Measurements from ENCODE around the gene AFG3L2. TPM values are rescaled to one million over a fixed set of nuclear protein-coding genes. Genes with fewer than 3 reads are reported as not detected.

Gene AFG3L2
- total and polyA plus RNA-seq, 2 donors: 31.5 to 41.1 TPM

DNA sequence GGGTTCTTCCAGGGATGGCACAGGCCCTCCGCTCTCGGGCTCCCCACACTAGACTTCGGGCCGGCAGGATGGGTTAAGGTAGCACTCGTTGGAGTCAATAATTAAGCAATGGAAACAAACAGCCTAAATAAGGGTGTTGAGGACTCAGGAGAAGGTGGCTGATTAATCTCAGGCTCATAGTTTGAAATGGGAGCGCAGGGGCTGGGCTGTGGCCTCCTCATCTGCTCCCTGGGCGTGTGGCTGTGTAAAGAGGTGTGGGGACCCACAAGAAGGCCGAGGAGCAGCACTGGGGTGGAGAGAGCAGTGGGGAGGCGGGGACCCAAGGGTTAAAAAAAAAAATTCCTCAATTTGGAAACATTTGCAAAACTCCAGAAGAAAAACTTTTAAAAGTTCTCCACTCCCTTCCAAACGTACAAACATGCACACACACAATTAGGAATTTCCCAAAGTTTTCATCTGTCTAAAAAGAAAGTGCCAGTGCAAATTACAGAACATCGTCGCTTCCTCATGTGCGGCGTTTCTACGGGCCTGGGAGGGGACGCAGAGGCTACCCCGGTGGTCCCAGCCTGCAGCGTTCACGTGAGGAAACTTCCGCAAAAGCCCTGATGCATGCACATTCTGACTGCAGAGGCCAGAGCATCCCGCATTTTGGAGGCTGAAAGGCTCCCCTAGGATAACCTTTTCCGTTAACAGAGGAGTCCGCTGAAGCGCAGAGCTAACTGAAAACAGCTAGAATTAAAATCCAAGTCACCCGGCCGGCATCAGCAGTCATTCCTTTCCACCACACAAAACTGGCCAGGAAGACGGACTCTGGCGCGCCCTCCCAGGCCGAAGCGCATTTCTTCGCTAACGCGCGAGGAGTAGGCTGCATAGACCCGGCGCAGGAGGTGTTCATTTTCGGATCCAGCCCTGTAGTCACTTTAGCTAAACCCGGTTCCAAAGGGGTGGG is 70.0 kb downstream of the AFG3L2 start:
- Histone ChIP-seq H3K4me3 (ENCODE audit: low read depth, low read length) (peak overlapping the region; percentile 55), H3K4me1 (ENCODE audit: insufficient read depth) (peaks cover 5% of the 10 kb centered on the region), H3K36me3 (ENCODE audit: insufficient read depth) (no peaks in the 10 kb centered on the region), H3K27ac (ENCODE audit: low read depth) (peak overlapping the region; percentile 85)
- DNase-seq (ENCODE audit: extremely low spot score): no peak
- WGBS: 12% methylated on average over 39 of the region's 39 CpGs

GRCh38 chr18:12305930-12306629 is 70.9 kb downstream of the AFG3L2 start:
- Histone ChIP-seq H3K4me1 (ENCODE audit: insufficient read depth) (peaks cover 5% of the 10 kb centered on the region), H3K27ac (ENCODE audit: low read depth) (no peak overlapping the region), H3K4me3 (ENCODE audit: low read depth, low read length) (no peak overlapping the region), H3K36me3 (ENCODE audit: insufficient read depth) (no peaks in the 10 kb centered on the region)
- no peak for DNase-seq (ENCODE audit: extremely low spot score)
- 55% methylated on average over 25 of the region's 25 CpGs for WGBS

DNA sequence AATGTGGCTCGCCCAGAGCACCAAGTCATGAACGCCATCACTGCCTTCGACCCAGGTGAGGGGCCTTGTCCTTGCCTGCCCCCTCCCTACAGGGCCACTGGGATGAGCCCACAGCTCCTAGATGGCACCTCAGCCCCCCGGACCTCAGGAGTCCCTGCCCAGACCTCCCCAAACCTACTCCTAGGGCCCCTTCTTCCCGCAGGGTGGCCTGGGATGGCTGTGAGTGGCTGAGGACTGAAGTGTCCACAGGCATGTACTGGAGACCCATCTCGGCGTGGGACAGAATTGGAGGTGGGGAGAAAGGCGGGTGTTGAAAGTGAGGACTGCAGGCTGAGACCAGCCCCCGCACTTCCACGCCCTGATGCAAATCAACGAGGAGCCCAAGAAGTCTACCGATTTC is 71.8 kb downstream of the AFG3L2 start:
- Histone ChIP-seq H3K36me3 (ENCODE audit: insufficient read depth) (no peaks in the 10 kb centered on the region), H3K4me1 (ENCODE audit: insufficient read depth) (peaks cover 3% of the 10 kb centered on the region), H3K27ac (ENCODE audit: low read depth) (no peak overlapping the region), H3K4me3 (ENCODE audit: low read depth, low read length) (no peak overlapping the region)
- no peak for DNase-seq (ENCODE audit: extremely low spot score)
- 81% methylated on average over 12 of the region's 12 CpGs for WGBS

DNA sequence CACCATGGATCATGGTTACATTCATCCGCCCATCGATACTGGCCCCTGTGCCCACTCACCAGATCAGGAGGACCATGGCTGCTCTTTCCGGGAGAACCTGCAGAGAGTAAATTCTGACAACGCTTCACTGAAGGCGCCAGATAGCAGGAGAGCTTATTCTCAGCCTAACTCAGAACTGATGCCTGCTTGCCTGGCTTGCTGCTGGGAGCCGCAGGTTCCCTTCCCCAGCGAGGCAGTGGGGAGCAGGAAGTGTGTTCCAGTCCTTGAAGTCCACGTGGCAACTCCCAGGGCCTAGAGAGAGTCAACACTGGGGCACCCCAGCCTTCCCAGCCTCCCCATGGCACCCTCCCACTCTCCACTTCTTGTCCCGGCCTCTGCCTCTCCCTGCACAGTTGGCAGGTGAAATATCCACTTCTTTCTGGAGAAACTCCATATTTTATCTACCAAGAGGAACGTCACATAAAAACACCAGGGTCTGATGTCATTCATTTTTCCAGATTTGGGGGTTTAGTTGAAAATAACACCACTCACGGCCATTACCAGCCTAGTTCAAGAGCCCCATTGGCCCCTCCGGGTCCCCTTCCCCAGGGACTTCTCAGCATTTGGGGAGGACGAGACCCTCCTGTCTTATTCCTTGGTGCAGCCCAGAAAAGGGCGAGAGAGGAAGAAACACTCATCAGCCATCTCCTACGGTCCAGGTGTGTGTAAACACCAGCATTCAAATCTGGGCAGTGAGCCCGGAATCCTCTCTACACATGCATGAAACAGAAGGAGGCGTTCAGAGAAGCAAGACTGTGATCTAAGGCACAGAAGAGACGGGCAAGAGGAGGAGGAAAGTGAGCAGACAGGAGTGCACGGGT is 72.4 kb downstream of the AFG3L2 start:
- no peak for DNase-seq (ENCODE audit: extremely low spot score)
- no peak overlapping the region for H3K4me3 ChIP-seq (ENCODE audit: low read depth, low read length)
- H3K36me3 ChIP-seq (ENCODE audit: insufficient read depth): no peaks in the 10 kb centered on the region
- WGBS: 68% methylated on average over 19 of the region's 19 CpGs
- H3K4me1 ChIP-seq (ENCODE audit: insufficient read depth): peaks cover 3% of the 10 kb centered on the region
- H3K27ac ChIP-seq (ENCODE audit: low read depth): no peak overlapping the region

DNA sequence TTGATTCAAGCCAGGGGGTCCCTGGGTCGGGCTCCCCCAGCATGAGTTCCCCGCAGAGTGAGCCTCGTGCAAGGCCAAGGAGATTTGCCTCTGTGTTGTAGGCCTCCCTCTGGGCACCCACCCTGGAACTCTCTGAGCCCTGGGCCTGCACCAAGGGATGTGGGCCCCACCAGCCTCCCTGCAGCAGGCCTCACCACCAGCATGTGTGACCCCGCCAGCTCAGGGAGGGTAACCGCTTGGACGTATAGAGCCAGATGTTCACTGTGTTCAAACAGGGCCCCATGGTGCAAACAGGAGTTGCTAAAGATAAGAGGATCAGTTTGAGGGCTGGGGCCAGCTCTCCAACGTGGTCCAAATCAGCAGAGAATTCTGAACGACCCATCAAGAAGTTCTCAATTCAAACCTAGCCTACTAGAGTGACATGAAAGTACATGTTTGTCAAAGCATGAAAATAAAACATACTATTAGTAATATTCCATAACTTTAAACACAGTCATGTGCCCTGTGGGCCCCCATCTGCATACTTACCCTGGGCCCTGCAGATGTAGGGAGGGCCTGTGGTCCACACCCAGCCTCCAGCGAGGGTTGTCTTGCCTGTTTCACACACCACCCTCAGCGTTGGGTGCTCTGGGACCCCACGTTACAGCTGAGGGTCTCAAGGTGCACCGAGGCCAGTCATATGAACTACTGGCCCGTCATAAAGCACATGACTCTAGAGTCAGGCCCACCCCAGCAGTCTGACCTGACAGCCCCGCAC is 74.5 kb downstream of the AFG3L2 start:
- 82% methylated on average over 14 of the region's 14 CpGs for whole genome bisulfite sequencing
- H3K36me3 ChIP-seq (ENCODE audit: insufficient read depth): no peaks in the 10 kb centered on the region
- DNase-seq (ENCODE audit: extremely low spot score): no peak
- H3K4me1 ChIP-seq (ENCODE audit: insufficient read depth): no peaks in the 10 kb centered on the region
- H3K4me3 ChIP-seq (ENCODE audit: low read depth, low read length): no peak overlapping the region
- H3K27ac ChIP-seq (ENCODE audit: low read depth): no peak overlapping the region

DNA sequence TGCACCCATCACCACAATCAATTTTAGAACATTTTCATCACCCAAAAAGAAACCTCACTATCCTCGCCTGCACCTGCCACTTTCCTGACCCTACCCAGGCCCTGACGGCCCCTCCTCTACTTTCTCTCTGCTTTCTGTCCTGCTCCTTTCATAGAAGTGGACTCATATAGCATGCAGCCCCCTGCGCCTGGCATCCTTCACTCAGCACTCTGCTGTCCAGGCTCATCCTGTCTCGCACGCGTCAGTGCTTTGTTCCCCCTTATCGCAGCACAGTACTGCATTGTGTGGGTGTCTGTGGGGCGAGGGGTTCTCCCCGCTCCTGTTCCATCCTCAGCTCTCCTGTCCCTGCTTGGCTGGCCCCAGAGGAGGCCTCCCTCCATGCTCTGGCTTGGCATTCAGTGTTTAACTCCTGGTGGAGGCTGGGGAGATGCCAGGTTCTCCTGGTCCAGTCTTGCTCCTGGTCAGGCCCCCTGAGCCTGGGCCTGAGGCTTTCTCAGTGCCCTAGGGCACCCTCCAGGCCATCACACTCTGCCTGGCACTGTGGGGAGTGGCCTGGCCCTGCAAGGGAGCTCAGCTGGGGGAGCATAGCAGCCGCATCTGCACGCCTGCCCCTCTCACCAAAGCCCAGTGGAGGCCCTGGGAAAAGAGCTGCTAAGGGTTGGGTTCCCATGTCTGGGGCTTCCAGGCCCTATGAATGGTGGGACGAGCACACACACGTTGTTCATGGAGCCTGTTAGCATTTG is 75.6 kb downstream of the AFG3L2 start:
- H3K4me3 ChIP-seq (ENCODE audit: low read depth, low read length): no peak overlapping the region
- no peak for DNase-seq (ENCODE audit: extremely low spot score)
- 79% methylated on average over 13 of the region's 13 CpGs for WGBS
- no peaks in the 10 kb centered on the region for H3K4me1 ChIP-seq (ENCODE audit: insufficient read depth)
- H3K36me3 ChIP-seq (ENCODE audit: insufficient read depth): no peaks in the 10 kb centered on the region
- H3K27ac ChIP-seq (ENCODE audit: low read depth): no peak overlapping the region

- Histone ChIP-seq H3K36me3 (ENCODE audit: insufficient read depth) (no peaks in the 10 kb centered on the region), H3K27ac (ENCODE audit: low read depth) (no peak overlapping the region), H3K4me1 (ENCODE audit: insufficient read depth) (no peaks in the 10 kb centered on the region), H3K4me3 (ENCODE audit: low read depth, low read length) (no peak overlapping the region)
- DNase-seq (ENCODE audit: extremely low spot score): no peak
- 89% methylated on average over 2 of the region's 2 CpGs for WGBS
Measured at GRCh38 chr18:12299862-12300261, 77.2 kb downstream of the AFG3L2 start.

DNA sequence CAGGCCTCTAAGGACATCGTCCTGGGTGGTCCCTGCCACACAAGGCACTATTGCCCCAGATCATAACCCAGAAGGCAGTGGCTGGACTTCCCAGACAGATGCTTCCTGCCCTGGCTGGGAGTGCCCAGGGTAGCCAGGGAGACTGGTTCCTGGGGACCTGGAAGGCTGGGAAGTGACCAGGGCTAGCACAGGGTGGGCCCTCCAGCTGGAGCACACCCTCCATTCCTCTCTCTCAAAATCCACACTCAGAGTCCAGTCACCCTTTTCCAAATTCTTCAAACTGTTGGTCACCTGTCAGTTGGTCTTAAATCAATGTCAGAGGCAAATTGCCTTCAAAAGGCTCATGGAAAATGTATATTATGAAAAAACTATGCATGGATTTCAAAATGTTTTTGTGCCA is 80.6 kb downstream of the AFG3L2 start:
- 80% methylated on average over 1 of the region's 1 CpG for WGBS

GRCh38 chr18:12296087-12296403 is 81.0 kb downstream of the AFG3L2 start:
- Histone ChIP-seq H3K4me1 (ENCODE audit: insufficient read depth) (no peaks in the 10 kb centered on the region), H3K27ac (ENCODE audit: low read depth) (no peak overlapping the region), H3K36me3 (ENCODE audit: insufficient read depth) (no peaks in the 10 kb centered on the region), H3K4me3 (ENCODE audit: low read depth, low read length) (no peak overlapping the region)
- no peak for DNase-seq (ENCODE audit: extremely low spot score)
- 96% methylated on average over 3 of the region's 3 CpGs for WGBS

More for the DNA sequence above, 80.6 kb downstream of the AFG3L2 start:
- no peak for DNase-seq (ENCODE audit: extremely low spot score)
- Histone ChIP-seq H3K4me1 (ENCODE audit: insufficient read depth) (no peaks in the 10 kb centered on the region), H3K27ac (ENCODE audit: low read depth) (no peak overlapping the region), H3K4me3 (ENCODE audit: low read depth, low read length) (no peak overlapping the region), H3K36me3 (ENCODE audit: insufficient read depth) (no peaks in the 10 kb centered on the region)

DNA sequence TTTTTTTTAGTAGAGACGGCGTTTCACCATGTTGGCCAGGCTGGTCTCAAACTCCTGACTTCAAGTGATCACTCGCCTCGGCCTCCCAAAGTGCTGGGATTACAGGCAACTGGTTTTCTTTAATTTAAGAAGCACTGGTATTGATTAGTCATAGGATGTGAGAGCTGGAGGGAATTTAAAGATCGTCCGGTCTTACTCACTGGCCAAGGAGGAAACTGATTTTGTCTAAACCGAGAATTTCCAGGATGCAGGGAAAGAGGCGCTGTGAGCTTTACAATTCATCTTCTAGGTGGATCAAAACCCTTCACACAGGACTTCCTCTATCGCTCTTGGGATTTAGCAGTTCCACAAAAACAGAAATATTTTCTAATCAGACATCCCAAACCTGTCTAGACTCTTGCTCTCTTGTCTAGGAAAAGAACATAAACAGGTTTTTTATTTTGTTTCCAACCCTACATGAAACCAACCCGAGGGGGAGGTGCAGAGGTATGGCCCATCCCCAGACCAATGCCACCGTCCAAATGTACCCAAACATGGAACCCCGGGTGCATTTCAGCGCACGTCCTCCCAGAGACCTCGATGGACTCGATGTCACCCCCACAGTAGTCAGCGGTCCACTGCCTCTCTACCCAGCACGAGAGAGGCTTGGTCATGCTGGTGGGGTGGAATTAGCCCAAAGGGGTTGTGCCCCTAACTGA is 81.5 kb downstream of the AFG3L2 start:
- Histone ChIP-seq H3K4me3 (ENCODE audit: low read depth, low read length) (no peak overlapping the region), H3K36me3 (ENCODE audit: insufficient read depth) (no peaks in the 10 kb centered on the region), H3K27ac (ENCODE audit: low read depth) (no peak overlapping the region), H3K4me1 (ENCODE audit: insufficient read depth) (no peaks in the 10 kb centered on the region)
- 91% methylated on average over 18 of the region's 18 CpGs for WGBS
- no peak for DNase-seq (ENCODE audit: extremely low spot score)

DNA sequence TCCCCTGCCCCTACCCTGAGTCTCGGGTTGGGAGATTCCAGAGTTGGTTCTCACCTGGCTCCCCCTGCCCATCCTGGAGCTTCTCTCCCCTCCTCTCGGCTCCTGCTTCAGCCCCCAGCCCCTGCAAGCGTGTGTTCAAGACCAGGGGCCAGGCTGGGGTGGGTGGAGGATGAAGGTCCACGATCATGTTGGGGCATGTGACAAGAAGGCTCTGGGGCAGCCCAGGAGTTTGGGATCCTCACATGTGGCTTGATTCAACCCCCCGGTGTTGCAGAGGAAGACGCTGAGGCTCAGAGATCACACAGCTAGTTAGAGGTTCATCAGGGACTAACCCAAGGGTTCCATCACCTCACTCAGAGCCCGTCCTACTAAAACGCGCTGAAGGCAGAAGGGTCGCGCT is 83.2 kb downstream of the AFG3L2 start:
- H3K4me1 ChIP-seq (ENCODE audit: insufficient read depth): no peaks in the 10 kb centered on the region
- DNase-seq (ENCODE audit: extremely low spot score): no peak
- no peak overlapping the region for H3K27ac ChIP-seq (ENCODE audit: low read depth)
- H3K36me3 ChIP-seq (ENCODE audit: insufficient read depth): no peaks in the 10 kb centered on the region
- no peak overlapping the region for H3K4me3 ChIP-seq (ENCODE audit: low read depth, low read length)
- 83% methylated on average over 11 of the region's 11 CpGs for WGBS

DNA sequence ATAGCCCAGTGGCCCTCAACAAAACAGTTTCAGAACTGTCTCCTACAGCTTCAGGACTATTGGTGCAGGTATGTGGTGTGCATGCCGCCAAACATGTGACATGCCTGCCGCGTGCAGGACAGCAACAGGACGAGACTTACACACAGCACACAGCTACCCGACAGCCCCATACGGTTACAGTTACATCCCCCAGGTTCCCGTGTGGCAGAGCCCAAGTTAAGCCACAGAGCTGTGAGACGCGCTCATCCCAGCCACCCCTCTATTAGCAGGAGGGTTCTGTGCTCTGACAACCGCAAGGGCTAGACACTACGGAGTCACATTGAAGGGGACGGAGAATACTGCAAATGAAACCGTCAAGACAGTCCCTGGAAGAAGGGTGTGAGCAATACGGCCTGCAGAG is 85.3 kb downstream of the AFG3L2 start:
- no peak overlapping the region for H3K27ac ChIP-seq (ENCODE audit: low read depth)
- no peak for DNase-seq (ENCODE audit: extremely low spot score)
- no peak overlapping the region for H3K4me3 ChIP-seq (ENCODE audit: low read depth, low read length)
- 89% methylated on average over 14 of the region's 14 CpGs for WGBS
- no peaks in the 10 kb centered on the region for H3K4me1 ChIP-seq (ENCODE audit: insufficient read depth)
- no peaks in the 10 kb centered on the region for H3K36me3 ChIP-seq (ENCODE audit: insufficient read depth)

Measured in urinary bladder (tissue), 4 donors.